Progenitor cell of endocrine pancreas (in vitro differentiated cells): ENCODE results near the gene ZKSCAN5. TPM values are rescaled to one million over a fixed set of nuclear protein-coding genes. Genes with fewer than 3 reads are reported as not detected.

ENCODE experiments used
- DNase-seq: peaks from one replicate; pipeline ENCODE4 v3.0.0; 2021; ENCODE audit warnings: low spot score; ENCODE audit not compliant: unreplicated experiment
- H3K27ac Mint-ChIP-seq: 2 replicates; pipeline ENCODE4 v1.8.0; 2021; ENCODE audit warnings: mild to moderate bottlenecking, moderate library complexity, mixed read lengths
- H3K27me3 Mint-ChIP-seq: 2 replicates; pipeline ENCODE4 v1.8.0; 2021; ENCODE audit warnings: mixed read lengths
- H3K36me3 Mint-ChIP-seq: 2 replicates; pipeline ENCODE4 v1.8.0; 2022; ENCODE audit warnings: mixed read lengths; ENCODE audit not compliant: insufficient read depth
- H3K4me1 Mint-ChIP-seq: 2 replicates; pipeline ENCODE4 v1.8.0; 2021; ENCODE audit warnings: low read depth, mixed read lengths
- H3K4me3 Mint-ChIP-seq: 2 replicates; pipeline ENCODE4 v1.8.0; 2021; ENCODE audit warnings: low read depth, mild to moderate bottlenecking, moderate library complexity, mixed read lengths
- H3K9me3 Mint-ChIP-seq: 2 replicates; pipeline ENCODE4 v1.8.0; 2021; ENCODE audit warnings: low read depth, mixed read lengths
- total RNA-seq: library from RNA; stranded (reverse); gene quantifications from 2 replicates; pipeline ENCODE4 v1.2.1, GENCODE V29; 2021
- TF ChIP-seq, protein P1 (sequence below): fragments of 200-600 bp; sonication (generic); IDR thresholded peaks from one replicate; pipeline ENCODE4 v1.5.0; 2021; ENCODE audit warnings: antibody characterized with exemption, mild to moderate bottlenecking; ENCODE audit not compliant: unreplicated experiment

The ZKSCAN5 gene
- total RNA-seq, 1 donor from 2014 or later, result 15.2 TPM

DNA sequence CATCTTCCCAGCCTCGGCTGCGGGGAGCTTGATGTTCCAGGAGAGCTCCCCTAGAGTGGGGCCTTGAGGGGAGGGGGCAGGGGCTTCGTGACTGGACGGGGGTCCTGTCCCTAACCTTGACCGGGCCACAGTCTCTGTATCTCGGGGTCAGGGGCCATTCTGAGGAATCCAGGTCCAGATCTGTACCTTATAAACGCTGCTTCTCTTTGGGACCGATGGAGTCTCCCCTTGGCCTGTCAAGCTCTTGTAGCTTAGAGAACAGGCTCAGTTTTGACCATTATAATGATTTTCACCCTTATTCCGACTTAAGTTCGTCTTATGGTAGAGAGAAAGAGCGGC is 831 bp downstream of the ZKSCAN5 start:
- Mint-ChIP-seq H3K27ac (peak overlapping the region; percentile 97), H3K27me3 (no peaks in the 10 kb centered on the region), H3K4me3 (peak overlapping the region; percentile 99), H3K36me3 (peaks cover 1% of the 10 kb centered on the region), H3K4me1 (peaks cover 16% of the 10 kb centered on the region), H3K9me3 (no peaks in the 10 kb centered on the region)
- no peak for DNase-seq
- TF ChIP-seq, protein P1, sequence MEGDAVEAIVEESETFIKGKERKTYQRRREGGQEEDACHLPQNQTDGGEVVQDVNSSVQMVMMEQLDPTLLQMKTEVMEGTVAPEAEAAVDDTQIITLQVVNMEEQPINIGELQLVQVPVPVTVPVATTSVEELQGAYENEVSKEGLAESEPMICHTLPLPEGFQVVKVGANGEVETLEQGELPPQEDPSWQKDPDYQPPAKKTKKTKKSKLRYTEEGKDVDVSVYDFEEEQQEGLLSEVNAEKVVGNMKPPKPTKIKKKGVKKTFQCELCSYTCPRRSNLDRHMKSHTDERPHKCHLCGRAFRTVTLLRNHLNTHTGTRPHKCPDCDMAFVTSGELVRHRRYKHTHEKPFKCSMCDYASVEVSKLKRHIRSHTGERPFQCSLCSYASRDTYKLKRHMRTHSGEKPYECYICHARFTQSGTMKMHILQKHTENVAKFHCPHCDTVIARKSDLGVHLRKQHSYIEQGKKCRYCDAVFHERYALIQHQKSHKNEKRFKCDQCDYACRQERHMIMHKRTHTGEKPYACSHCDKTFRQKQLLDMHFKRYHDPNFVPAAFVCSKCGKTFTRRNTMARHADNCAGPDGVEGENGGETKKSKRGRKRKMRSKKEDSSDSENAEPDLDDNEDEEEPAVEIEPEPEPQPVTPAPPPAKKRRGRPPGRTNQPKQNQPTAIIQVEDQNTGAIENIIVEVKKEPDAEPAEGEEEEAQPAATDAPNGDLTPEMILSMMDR, result no peak

DNA sequence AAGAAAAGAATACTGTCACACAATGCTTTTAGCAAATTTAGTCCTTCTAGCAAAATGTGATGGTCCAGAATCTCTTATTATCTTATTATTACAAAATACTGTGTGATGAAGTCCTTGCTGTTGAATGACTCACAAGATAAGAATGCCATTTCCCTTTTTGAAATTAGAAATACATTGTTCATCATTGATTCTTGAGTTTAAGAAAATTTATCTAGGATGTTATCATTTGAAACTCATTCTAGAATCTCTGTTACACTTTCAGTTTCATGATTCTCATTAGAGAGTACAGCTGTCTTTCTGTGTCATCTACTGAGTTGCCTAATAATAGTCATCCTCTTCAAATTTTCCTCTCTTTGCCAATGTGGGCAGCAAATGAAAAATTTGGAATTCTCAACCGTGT is 9.6 kb downstream of the ZKSCAN5 start:
- H3K4me1 Mint-ChIP-seq, result no peaks in the 10 kb centered on the region
- no peaks in the 10 kb centered on the region for H3K9me3 Mint-ChIP-seq
- H3K36me3 Mint-ChIP-seq, result peaks cover 16% of the 10 kb centered on the region

DNA sequence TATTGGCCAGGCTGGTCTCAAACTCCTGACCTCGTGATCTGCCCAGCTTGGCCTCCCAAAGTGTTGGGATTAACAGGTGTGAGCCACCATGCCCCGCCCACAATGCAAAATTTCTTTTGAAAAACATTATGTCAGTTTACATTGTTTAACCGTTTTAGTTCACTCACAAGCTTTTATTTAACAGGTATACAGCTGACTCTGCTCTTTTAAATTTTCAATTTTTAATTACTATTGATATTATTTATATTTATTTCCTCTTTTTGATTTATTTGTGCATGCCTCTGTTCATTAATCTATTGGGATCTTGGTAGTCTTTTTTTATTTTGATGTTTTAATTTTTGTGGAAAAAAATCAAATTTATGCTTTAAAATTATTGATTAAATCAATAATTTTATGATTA is 16.9 kb downstream of the ZKSCAN5 start:
- TF ChIP-seq, protein P1, result no peak
- no peaks in the 10 kb centered on the region for H3K27me3 Mint-ChIP-seq
- no peaks in the 10 kb centered on the region for H3K4me1 Mint-ChIP-seq
- no peak overlapping the region for H3K4me3 Mint-ChIP-seq
- no peak for DNase-seq
- peaks cover 29% of the 10 kb centered on the region for H3K36me3 Mint-ChIP-seq
- peaks cover 8% of the 10 kb centered on the region for H3K9me3 Mint-ChIP-seq
- no peak overlapping the region for H3K27ac Mint-ChIP-seq

More for the DNA sequence above, 9.6 kb downstream of the ZKSCAN5 start:
- no peak for DNase-seq
- TF ChIP-seq, protein P1, result no peak
- H3K4me3 Mint-ChIP-seq, result no peak overlapping the region
- no peak overlapping the region for H3K27ac Mint-ChIP-seq
- no peaks in the 10 kb centered on the region for H3K27me3 Mint-ChIP-seq

DNA sequence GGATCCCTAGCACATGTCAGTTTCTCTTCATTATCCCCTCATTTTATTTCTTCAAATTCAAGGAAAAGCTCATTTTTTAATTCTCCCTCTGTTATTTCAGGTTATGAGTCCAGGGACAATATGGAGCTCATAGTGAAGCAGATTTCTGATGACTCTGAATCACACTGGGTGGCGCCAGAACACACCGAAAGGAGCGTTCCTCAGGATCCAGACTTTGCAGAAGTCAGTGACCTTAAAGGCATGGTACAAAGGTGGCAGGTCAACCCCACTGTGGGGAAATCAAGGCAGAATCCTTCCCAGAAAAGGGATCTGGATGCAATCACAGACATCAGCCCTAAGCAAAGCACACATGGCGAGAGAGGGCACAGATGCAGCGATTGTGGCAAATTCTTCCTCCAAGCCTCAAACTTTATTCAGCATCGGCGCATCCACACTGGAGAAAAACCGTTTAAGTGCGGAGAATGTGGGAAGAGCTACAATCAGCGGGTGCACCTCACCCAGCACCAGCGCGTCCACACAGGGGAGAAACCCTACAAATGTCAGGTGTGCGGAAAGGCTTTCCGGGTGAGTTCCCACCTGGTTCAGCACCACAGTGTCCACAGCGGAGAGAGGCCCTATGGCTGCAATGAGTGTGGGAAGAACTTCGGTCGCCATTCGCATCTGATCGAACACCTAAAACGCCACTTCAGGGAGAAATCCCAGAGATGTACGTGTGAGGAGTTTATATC is 21.4 kb downstream of the ZKSCAN5 start:
- Mint-ChIP-seq H3K27me3 (no peaks in the 10 kb centered on the region), H3K27ac (no peak overlapping the region), H3K4me3 (no peak overlapping the region), H3K9me3 (peaks cover 27% of the 10 kb centered on the region), H3K4me1 (no peaks in the 10 kb centered on the region), H3K36me3 (peaks cover 57% of the 10 kb centered on the region)
- TF ChIP-seq, protein P1, result peak; percentile 14
- DNase-seq, result no peak

DNA sequence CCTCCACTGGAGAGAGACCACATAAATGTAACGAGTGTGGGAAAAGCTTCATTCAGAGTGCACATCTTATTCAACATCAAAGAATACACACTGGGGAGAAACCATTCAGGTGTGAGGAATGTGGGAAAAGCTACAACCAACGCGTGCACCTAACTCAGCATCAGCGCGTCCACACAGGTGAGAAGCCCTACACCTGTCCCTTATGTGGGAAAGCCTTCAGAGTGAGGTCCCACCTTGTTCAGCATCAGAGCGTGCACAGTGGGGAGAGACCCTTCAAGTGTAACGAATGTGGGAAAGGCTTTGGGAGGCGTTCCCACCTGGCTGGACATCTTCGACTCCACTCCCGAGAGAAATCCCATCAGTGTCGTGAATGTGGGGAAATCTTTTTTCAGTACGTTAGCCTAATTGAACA is 26.9 kb downstream of the ZKSCAN5 start:
- no peaks in the 10 kb centered on the region for H3K27me3 Mint-ChIP-seq
- no peaks in the 10 kb centered on the region for H3K4me1 Mint-ChIP-seq
- peaks cover 50% of the 10 kb centered on the region for H3K9me3 Mint-ChIP-seq
- no peak for DNase-seq
- peaks cover 72% of the 10 kb centered on the region for H3K36me3 Mint-ChIP-seq
- TF ChIP-seq, protein P1, result no peak
- peak overlapping the region; percentile 49 for H3K27ac Mint-ChIP-seq
- H3K4me3 Mint-ChIP-seq, result no peak overlapping the region
